A549 treated with CpdA at 1 μM for 4 hours (cell line): Measurements from ENCODE around the gene NUBP1. TPM values are rescaled to one million over a fixed set of nuclear protein-coding genes. Genes with fewer than 3 reads are reported as not detected.

ENCODE experiments used
- total RNA-seq: library from RNA; stranded (reverse); fragments of 200-300 nt; extraction: Qiagen RNA extraction; gene quantifications from 5 replicates; pipeline ENCODE4 v1.2.3, GENCODE V29; 2022; ENCODE audit warnings: low read depth

NUBP1 gene
- total RNA-seq: 41.7 to 47.2 TPM (median 43.8 TPM) in 5 replicates

GRCh38 chr16:10743610-10744369 lies at the start of gene NUBP1:
Gene NUBP1 (plus strand): TSS chr16:10743842. CDS start chr16:10743864, 22 bp downstream.

DNA sequence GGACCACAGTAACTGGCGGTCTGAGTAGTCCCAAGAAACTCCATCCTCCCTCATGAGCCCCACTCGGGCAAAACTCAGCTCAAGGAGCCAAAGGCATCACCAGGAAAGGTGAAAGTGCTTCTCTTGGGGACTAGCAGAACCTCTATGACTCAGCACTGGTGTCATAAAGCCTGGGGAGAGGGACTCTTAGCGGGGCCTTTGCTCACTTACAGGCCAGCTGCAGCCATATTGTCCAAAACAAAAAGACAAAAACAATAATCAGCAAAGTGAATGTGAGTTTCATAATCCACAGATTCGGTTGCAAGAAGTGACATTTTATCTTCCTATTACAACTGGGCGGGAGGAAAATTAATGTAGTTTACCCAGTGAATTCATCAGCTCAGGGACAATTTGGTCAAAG lies 48.8 kb upstream of the NUBP1 start, which contains the start of gene TEKT5:
Gene TEKT5, minus strand, starts transcription at position 101 of the 400 bp plus-strand sequence. Its CDS starts 57 bp downstream, at position 44.

DNA sequence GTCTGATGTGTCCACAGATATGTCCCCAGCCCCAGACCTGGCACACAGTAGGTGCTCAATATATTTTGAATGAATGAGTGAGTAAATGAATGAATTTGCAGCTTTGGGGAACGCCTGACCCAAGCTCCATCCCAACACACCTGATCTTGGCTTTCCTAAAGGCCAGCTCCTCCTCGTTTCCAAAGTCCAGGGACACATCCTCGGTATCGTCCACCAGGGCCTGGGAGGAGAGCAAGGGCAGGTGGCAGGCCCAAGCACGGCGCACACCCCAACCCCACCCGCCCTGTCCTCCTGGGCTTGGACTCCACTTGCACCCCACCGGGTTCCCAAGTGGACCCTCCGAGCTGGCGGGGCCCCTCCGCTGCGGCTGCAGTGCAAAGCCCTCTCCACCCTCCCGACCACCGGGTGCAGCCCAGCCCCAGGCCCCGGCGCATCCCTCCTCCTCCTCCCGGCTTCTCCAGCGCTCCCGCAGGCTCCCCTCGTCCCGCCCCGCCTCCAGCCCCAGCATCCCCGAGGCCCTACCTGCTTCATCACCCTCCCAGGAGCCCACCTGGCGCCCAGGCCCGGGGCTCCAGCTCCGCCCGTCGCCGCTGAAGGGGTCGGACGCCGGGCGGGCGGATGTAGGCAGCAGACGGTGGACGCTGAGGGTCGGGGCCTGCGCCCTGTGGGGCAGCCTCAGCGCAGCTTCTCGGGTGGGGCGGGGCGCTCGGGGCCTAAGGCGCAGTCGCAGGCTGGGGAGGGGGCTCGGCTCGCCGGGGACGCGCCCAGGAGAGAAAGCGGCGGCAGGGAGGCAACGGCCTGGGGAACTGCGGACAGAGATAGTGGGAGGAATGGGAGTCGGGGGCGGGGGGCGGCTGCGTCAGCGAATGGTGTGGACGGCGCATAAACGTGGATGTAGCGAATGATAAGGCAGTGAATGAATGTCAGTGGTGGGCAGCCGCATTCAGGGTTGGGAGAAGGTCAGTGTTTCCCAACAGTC lies 74.6 kb downstream of the NUBP1 start, which contains the start of gene TVP23A:
Gene TVP23A, minus strand, starts transcription at position 832 of the 979 bp plus-strand sequence. Its CDS starts 301 bp downstream, at position 531.

Other genes starting within 250 kb of the NUBP1 start
- 16.6 to 23.3 TPM (median 22.0 TPM) in 5 replicates for gene EMP2, start 163.2 kb upstream of the NUBP1 start, total RNA-seq
- gene TEKT5, start 48.9 kb upstream of the NUBP1 start, total RNA-seq: 0.05 to 0.27 TPM in 2 of 5 replicates, not detected in the others
- 0.05 to 0.34 TPM (median 0.14 TPM) in 5 replicates for gene TVP23A, start 75.0 kb downstream of the NUBP1 start, total RNA-seq
- 0.08 to 0.17 TPM (median 0.16 TPM) in 5 replicates for gene CIITA, start 133.4 kb downstream of the NUBP1 start, total RNA-seq
- 29.3 to 42.2 TPM (median 41.3 TPM) in 5 replicates for gene DEXI, start 198.6 kb downstream of the NUBP1 start, total RNA-seq
- 7.4 to 9.2 TPM (median 8.3 TPM) in 5 replicates for gene CLEC16A, start 200.7 kb downstream of the NUBP1 start, total RNA-seq